ENCODE results near the gene PGLYRP1. TPM values are rescaled to one million over a fixed set of nuclear protein-coding genes. Genes with fewer than 3 reads are reported as not detected.

Gene PGLYRP1
- polyA plus RNA-seq, 1 of the 3 experiments (the other 2 are of a cell fraction) = not detected

DNA sequence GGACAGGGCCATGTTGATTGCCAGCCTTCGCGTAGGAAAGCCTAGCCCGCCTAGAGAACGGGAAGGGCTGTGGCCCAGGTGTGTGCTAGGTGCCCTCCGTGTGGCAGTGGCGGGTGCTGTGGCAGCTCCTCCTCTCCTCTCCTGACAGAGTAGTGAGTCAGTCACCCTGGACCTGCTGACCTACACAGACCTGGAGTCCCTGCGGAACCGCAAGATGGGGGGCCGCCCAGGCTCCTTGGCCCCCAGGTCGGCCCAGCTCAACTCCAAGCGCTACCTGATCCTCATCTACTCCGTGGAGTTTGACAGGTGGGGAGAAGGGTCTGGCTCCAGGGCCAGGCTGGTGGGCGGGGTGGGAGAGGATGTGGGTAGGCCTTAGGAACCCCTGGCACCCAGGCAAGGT lies 16.4 kb downstream of the PGLYRP1 start:
- TF ChIP-seq TCF12 (IDR thresholded peaks at IDR 0.05) (no peak), MXI1 (IDR thresholded peaks at IDR 0.05; ENCODE audit: low read depth, low read length) (no peak), CHD2 (IDR thresholded peaks at IDR 0.05; ENCODE audit: low read length, partially characterized antibody) (no peak), NRF1 (IDR thresholded peaks at IDR 0.05; ENCODE audit: low read depth, low read length) (no peak), RCOR1 (IDR thresholded peaks at IDR 0.05; ENCODE audit: low read length) (no peak), RXRA (IDR thresholded peaks at IDR 0.05; ENCODE audit: borderline replicate concordance, low read depth) (no peak), GATA2 (CRISPR knock-in tag; IDR thresholded peaks at IDR 0.05) (no peak), EZH2phosphoT487 (IDR thresholded peaks at IDR 0.05; ENCODE audit: borderline replicate concordance, low read depth) (no peak), YY1 (IDR thresholded peaks at IDR 0.05; ENCODE audit: low read depth) (no peak), SMC3 (IDR thresholded peaks at IDR 0.05; ENCODE audit: low read depth, low read length) (no peak), POLR2AphosphoS5 (IDR thresholded peaks at IDR 0.05; ENCODE audit: low read depth, low read length) (no peak), ELF1 (IDR thresholded peaks at IDR 0.05) (no peak), MEF2A (IDR thresholded peaks at IDR 0.05; ENCODE audit: borderline replicate concordance, low read depth) (no peak)
- TF ChIP-seq, protein P1, sequence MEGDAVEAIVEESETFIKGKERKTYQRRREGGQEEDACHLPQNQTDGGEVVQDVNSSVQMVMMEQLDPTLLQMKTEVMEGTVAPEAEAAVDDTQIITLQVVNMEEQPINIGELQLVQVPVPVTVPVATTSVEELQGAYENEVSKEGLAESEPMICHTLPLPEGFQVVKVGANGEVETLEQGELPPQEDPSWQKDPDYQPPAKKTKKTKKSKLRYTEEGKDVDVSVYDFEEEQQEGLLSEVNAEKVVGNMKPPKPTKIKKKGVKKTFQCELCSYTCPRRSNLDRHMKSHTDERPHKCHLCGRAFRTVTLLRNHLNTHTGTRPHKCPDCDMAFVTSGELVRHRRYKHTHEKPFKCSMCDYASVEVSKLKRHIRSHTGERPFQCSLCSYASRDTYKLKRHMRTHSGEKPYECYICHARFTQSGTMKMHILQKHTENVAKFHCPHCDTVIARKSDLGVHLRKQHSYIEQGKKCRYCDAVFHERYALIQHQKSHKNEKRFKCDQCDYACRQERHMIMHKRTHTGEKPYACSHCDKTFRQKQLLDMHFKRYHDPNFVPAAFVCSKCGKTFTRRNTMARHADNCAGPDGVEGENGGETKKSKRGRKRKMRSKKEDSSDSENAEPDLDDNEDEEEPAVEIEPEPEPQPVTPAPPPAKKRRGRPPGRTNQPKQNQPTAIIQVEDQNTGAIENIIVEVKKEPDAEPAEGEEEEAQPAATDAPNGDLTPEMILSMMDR (IDR thresholded peaks at IDR 0.05) = no peak
- TF ChIP-seq, protein P2, sequence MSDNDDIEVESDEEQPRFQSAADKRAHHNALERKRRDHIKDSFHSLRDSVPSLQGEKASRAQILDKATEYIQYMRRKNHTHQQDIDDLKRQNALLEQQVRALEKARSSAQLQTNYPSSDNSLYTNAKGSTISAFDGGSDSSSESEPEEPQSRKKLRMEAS (IDR thresholded peaks at IDR 0.05; ENCODE audit: low read depth) = no peak
- 96% methylated on average over 9 of the region's 13 CpGs for WGBS (ENCODE audit: low lambda C conversion rate)
- POLR2A ChIA-PET = no interaction called here

DNA sequence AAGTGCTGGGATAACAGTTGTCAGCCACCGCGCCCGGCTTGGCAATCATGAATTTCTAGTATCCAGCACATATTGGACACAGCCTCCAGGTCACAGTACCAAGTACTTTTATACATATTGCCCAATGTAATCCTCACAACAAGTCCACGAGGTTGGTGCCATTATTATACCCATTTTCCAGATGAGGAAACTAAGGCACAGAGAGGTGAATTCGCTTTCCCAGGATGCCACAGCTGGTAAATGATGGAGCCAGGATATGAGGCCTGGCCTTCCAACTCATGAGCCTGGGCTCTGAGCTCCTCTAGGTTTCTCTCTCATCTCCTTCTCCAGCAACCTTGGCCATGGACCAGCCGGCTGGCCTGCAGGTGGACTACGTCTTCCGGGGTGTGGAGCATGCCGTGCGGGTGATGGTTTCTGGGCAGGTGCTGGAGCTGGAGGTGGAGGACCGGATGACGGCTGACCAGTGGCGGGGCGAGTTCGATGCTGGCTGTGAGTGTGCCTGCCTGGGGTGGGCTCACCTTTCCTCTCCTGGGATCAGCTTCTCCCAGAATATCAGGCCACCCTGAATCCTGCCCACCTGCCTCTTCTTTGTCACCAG lies 20.1 kb downstream of the PGLYRP1 start:
- H3K27me3 ChIP-seq (ENCODE audit: insufficient read depth) = no peaks in the 10 kb centered on the region
- H3K4me2 ChIP-seq = no peak overlapping the region
- H3K9ac ChIP-seq = no peak overlapping the region
- H3K9me3 ChIP-seq = no peaks in the 10 kb centered on the region
- H3K27ac ChIP-seq (ENCODE audit: low read depth in 2 of 2, low read length in 1 of 2) = no peak overlapping the region
- no peak for TF ChIP-seq MXI1 (IDR thresholded peaks at IDR 0.05; ENCODE audit: low read depth, low read length)
- TF ChIP-seq POLR2AphosphoS5 (IDR thresholded peaks at IDR 0.05; ENCODE audit: low read depth, low read length) = no peak
- TF ChIP-seq FOXJ3 (CRISPR knock-in tag; IDR thresholded peaks at IDR 0.05) = no peak
- TF ChIP-seq, protein P3, sequence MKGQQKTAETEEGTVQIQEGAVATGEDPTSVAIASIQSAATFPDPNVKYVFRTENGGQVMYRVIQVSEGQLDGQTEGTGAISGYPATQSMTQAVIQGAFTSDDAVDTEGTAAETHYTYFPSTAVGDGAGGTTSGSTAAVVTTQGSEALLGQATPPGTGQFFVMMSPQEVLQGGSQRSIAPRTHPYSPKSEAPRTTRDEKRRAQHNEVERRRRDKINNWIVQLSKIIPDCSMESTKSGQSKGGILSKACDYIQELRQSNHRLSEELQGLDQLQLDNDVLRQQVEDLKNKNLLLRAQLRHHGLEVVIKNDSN (IDR thresholded peaks at IDR 0.05; ENCODE audit: borderline replicate concordance, low read depth) = no peak
- no peak for TF ChIP-seq RFX5 (IDR thresholded peaks at IDR 0.05; ENCODE audit: low read length)
- TF ChIP-seq, protein P2 (IDR thresholded peaks at IDR 0.05; ENCODE audit: low read depth) = no peak
- TF ChIP-seq SMC3 (IDR thresholded peaks at IDR 0.05; ENCODE audit: low read depth, low read length) = no peak
- TF ChIP-seq ELF1 (IDR thresholded peaks at IDR 0.05) = no peak
- no peak for TF ChIP-seq YY1 (IDR thresholded peaks at IDR 0.05; ENCODE audit: low read depth)
- no peak for TF ChIP-seq GATA2 (CRISPR knock-in tag; IDR thresholded peaks at IDR 0.05)
- no peak for TF ChIP-seq FOSL2 (IDR thresholded peaks at IDR 0.05; ENCODE audit: borderline replicate concordance, low read depth)
- TF ChIP-seq, protein P1 (IDR thresholded peaks at IDR 0.05) = no peak
- TF ChIP-seq, protein P4, sequence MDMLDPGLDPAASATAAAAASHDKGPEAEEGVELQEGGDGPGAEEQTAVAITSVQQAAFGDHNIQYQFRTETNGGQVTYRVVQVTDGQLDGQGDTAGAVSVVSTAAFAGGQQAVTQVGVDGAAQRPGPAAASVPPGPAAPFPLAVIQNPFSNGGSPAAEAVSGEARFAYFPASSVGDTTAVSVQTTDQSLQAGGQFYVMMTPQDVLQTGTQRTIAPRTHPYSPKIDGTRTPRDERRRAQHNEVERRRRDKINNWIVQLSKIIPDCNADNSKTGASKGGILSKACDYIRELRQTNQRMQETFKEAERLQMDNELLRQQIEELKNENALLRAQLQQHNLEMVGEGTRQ (IDR thresholded peaks at IDR 0.05; ENCODE audit: borderline replicate concordance, low read depth, low read length) = no peak
- no peaks in the 10 kb centered on the region for H4K20me1 ChIP-seq (ENCODE audit: insufficient read depth)
- peaks cover 0 to 6% of the 10 kb centered on the region in 2 experiments; a peak in 1 of 4 replicates for H3K4me1 ChIP-seq (ENCODE audit: control insufficient read depth in 1 of 2, insufficient read depth in 2 of 2, low read depth in 1 of 2, low read length in 1 of 2)
- H3K4me3 ChIP-seq (ENCODE audit: low read depth in 2 of 2, low read length in 1 of 2) = no peak overlapping the region
- peaks cover 12% of the 10 kb centered on the region for H3F3A ChIP-seq (replicated peaks; ENCODE audit: insufficient read depth)
- ChIA-PET CTCF (interaction anchor here (0.7 to 2.0 kb wide), 4 partner anchors 9 to 37 kb away, joined by 3 to 8 read pairs (median 4); no protein-coding TSS in a partner anchor), POLR2A (interaction anchor here (0.6 kb wide), 1 partner anchor 67 kb away, joined by 4 read pairs; no protein-coding TSS in a partner anchor)
- WGBS (ENCODE audit: low lambda C conversion rate) = 87% methylated on average over 8 of the region's 15 CpGs
- no peak for DNase-seq
- H2AFZ ChIP-seq (ENCODE audit: low read depth) = no peak overlapping the region
- no peaks in the 10 kb centered on the region for H3K79me2 ChIP-seq (ENCODE audit: insufficient read depth)
- H3K36me3 ChIP-seq (replicated peaks in 1 of 2; ENCODE audit: control insufficient read depth in 1 of 2, insufficient read depth in 2 of 2, low read length in 1 of 2) = no peaks in the 10 kb centered on the region
- no peaks in the 10 kb centered on the region for H3K9me2 ChIP-seq

More for the DNA sequence above, 16.4 kb downstream of the PGLYRP1 start:
- H3K9me2 ChIP-seq = no peaks in the 10 kb centered on the region
- H3K9me3 ChIP-seq = no peaks in the 10 kb centered on the region
- 0 out of 2 replicates have a peak, but pooled peaks cover 4% of the 10 kb centered on the region for H4K20me1 ChIP-seq (ENCODE audit: insufficient read depth)
- no peak overlapping the region for H3K27ac ChIP-seq (ENCODE audit: low read depth in 2 of 2, low read length in 1 of 2)
- no peak overlapping the region for H3K4me3 ChIP-seq (ENCODE audit: low read depth in 2 of 2, low read length in 1 of 2)
- no peaks in the 10 kb centered on the region for H3F3A ChIP-seq (replicated peaks; ENCODE audit: insufficient read depth)
- CTCF ChIA-PET = interaction anchor here (1.1 to 1.8 kb wide), 3 partner anchors 10 to 72 kb away, joined by 3 to 7 read pairs (median 3); no protein-coding TSS in a partner anchor
- no peak overlapping the region for H3K9ac ChIP-seq
- DNase-seq = no peak
- no peak overlapping the region for H3K4me2 ChIP-seq
- no peaks in the 10 kb centered on the region for H3K36me3 ChIP-seq (replicated peaks in 1 of 2; ENCODE audit: control insufficient read depth in 1 of 2, insufficient read depth in 2 of 2, low read length in 1 of 2)
- no peaks in the 10 kb centered on the region for H3K79me2 ChIP-seq (ENCODE audit: insufficient read depth)
- no peaks in the 10 kb centered on the region; a peak in 1 of 4 replicates for H3K4me1 ChIP-seq (ENCODE audit: control insufficient read depth in 1 of 2, insufficient read depth in 2 of 2, low read depth in 1 of 2, low read length in 1 of 2)
- H3K27me3 ChIP-seq (ENCODE audit: insufficient read depth) = no peaks in the 10 kb centered on the region
- no peak overlapping the region for H2AFZ ChIP-seq (ENCODE audit: low read depth)
